Esophagus squamous epithelium (tissue), 4 donors: ENCODE measurements around the gene ANKHD1.

ENCODE experiments used
- CTCF ChIP-seq, 6 experiments: fragments of 450-650 bp in 4 of 6; fragments of 200-600 bp in 2 of 6; sonication (generic) in 2 of 6; IDR thresholded peaks; one replicate each; pipeline ENCODE4 v1.5.1; 2016 to 2019; ENCODE audit warnings: antibody characterized with exemption in 6 of 6, mild to moderate bottlenecking in 4 of 6, moderate library complexity in 4 of 6
- POLR2A ChIP-seq, 4 donors: fragments of 450-650 bp; IDR thresholded peaks; one replicate each; pipeline ENCODE4 v1.6.1; 2017; ENCODE audit warnings: antibody characterized with exemption in 4 of 4, mild to moderate bottlenecking in 4 of 4, moderate library complexity in 3 of 4

GRCh38 chr5:140381351-140381750, 20.3 kb upstream of the ANKHD1 start:
- no peak for TF ChIP-seq POLR2A (IDR thresholded peaks at IDR 0.05)
- TF ChIP-seq CTCF (IDR thresholded peaks at IDR 0.05), result no peak
